Ishikawa (cell line): ENCODE data around the gene CELSR2.

ENCODE experiments used
- CEBPB ChIP-seq: IDR thresholded peaks from 2 replicates; pipeline ENCODE4 v1.6.1; 2012
- CREB1 ChIP-seq: IDR thresholded peaks from 2 replicates; pipeline ENCODE4 v1.6.1; 2012; ENCODE audit warnings: low read depth
- EGR1 ChIP-seq: IDR thresholded peaks from 2 replicates; pipeline ENCODE4 v1.6.1; 2012
- EP300 ChIP-seq: IDR thresholded peaks from 2 replicates; pipeline ENCODE4 v1.6.1; 2012; ENCODE audit warnings: borderline replicate concordance
- FOXM1 ChIP-seq: IDR thresholded peaks from 2 replicates; pipeline ENCODE4 v1.6.1; 2012; ENCODE audit warnings: low read depth, borderline replicate concordance
- NFIC ChIP-seq: IDR thresholded peaks from 2 replicates; pipeline ENCODE4 v1.6.1; 2012
- RAD21 ChIP-seq: IDR thresholded peaks from 2 replicates; pipeline ENCODE4 v1.6.1; 2012; ENCODE audit warnings: low read depth
- TAF1 ChIP-seq: IDR thresholded peaks from 2 replicates; pipeline ENCODE4 v1.6.1; 2012; ENCODE audit warnings: low read depth, mild to moderate bottlenecking
- TCF12 ChIP-seq: IDR thresholded peaks from 2 replicates; pipeline ENCODE4 v1.6.1; 2012; ENCODE audit warnings: low read depth
- TEAD4 ChIP-seq: IDR thresholded peaks from 2 replicates; pipeline ENCODE4 v1.6.1; 2012
- YY1 ChIP-seq: IDR thresholded peaks from 2 replicates; pipeline ENCODE4 v1.6.1; 2012; ENCODE audit warnings: low read depth
- ZBTB7A ChIP-seq: IDR thresholded peaks from 2 replicates; pipeline ENCODE4 v1.6.1; 2012; ENCODE audit warnings: low read depth
- TF ChIP-seq, protein P1 (sequence below): IDR thresholded peaks from 2 replicates; pipeline ENCODE4 v1.6.1; 2012
- TF ChIP-seq, protein P2 (sequence below): IDR thresholded peaks from 2 replicates; pipeline ENCODE4 v1.6.1; 2012
- TF ChIP-seq, protein P3 (sequence below): IDR thresholded peaks from 2 replicates; pipeline ENCODE4 v1.6.1; 2012; ENCODE audit warnings: low read depth, mild to moderate bottlenecking

CELSR2 gene

DNA sequence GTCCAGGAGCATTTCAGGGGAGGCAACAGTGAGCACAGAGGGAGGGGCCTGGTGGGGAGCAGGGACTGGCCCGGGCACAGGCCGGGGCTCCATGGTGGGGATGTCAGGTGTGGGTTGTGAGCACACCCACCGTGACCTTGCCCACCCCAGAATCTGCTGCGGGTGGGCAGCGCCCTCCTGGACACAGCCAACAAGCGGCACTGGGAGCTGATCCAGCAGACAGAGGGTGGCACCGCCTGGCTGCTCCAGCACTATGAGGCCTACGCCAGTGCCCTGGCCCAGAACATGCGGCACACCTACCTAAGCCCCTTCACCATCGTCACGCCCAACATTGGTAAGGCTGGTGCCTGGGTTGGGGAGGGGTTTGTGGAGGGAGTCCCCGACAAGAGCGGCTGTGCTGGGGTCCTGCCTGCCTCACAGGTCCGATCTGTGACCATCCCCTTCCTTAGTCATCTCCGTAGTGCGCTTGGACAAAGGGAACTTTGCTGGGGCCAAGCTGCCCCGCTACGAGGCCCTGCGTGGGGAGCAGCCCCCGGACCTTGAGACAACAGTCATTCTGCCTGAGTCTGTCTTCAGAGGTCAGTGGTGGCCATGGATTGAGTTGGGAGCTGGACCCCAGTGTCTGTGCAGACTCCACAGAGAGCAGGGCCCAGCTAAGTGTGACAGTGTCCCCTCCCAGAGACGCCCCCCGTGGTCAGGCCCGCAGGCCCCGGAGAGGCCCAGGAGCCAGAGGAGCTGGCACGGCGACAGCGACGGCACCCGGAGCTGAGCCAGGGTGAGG is 19.3 kb downstream of the CELSR2 start:
- no peak for TF ChIP-seq CREB1
- no peak for TF ChIP-seq YY1
- TF ChIP-seq, protein P1, sequence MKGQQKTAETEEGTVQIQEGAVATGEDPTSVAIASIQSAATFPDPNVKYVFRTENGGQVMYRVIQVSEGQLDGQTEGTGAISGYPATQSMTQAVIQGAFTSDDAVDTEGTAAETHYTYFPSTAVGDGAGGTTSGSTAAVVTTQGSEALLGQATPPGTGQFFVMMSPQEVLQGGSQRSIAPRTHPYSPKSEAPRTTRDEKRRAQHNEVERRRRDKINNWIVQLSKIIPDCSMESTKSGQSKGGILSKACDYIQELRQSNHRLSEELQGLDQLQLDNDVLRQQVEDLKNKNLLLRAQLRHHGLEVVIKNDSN: no peak
- TF ChIP-seq RAD21: no peak
- no peak for TF ChIP-seq NFIC
- no peak for TF ChIP-seq EGR1
- no peak for TF ChIP-seq TCF12
- TF ChIP-seq TEAD4: no peak
- no peak for TF ChIP-seq EP300
- TF ChIP-seq, protein P2, sequence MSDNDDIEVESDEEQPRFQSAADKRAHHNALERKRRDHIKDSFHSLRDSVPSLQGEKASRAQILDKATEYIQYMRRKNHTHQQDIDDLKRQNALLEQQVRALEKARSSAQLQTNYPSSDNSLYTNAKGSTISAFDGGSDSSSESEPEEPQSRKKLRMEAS: no peak
- TF ChIP-seq, protein P3, sequence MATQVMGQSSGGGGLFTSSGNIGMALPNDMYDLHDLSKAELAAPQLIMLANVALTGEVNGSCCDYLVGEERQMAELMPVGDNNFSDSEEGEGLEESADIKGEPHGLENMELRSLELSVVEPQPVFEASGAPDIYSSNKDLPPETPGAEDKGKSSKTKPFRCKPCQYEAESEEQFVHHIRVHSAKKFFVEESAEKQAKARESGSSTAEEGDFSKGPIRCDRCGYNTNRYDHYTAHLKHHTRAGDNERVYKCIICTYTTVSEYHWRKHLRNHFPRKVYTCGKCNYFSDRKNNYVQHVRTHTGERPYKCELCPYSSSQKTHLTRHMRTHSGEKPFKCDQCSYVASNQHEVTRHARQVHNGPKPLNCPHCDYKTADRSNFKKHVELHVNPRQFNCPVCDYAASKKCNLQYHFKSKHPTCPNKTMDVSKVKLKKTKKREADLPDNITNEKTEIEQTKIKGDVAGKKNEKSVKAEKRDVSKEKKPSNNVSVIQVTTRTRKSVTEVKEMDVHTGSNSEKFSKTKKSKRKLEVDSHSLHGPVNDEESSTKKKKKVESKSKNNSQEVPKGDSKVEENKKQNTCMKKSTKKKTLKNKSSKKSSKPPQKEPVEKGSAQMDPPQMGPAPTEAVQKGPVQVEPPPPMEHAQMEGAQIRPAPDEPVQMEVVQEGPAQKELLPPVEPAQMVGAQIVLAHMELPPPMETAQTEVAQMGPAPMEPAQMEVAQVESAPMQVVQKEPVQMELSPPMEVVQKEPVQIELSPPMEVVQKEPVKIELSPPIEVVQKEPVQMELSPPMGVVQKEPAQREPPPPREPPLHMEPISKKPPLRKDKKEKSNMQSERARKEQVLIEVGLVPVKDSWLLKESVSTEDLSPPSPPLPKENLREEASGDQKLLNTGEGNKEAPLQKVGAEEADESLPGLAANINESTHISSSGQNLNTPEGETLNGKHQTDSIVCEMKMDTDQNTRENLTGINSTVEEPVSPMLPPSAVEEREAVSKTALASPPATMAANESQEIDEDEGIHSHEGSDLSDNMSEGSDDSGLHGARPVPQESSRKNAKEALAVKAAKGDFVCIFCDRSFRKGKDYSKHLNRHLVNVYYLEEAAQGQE: no peak
- TF ChIP-seq CEBPB: no peak
- no peak for TF ChIP-seq TAF1
- TF ChIP-seq ZBTB7A: no peak

DNA sequence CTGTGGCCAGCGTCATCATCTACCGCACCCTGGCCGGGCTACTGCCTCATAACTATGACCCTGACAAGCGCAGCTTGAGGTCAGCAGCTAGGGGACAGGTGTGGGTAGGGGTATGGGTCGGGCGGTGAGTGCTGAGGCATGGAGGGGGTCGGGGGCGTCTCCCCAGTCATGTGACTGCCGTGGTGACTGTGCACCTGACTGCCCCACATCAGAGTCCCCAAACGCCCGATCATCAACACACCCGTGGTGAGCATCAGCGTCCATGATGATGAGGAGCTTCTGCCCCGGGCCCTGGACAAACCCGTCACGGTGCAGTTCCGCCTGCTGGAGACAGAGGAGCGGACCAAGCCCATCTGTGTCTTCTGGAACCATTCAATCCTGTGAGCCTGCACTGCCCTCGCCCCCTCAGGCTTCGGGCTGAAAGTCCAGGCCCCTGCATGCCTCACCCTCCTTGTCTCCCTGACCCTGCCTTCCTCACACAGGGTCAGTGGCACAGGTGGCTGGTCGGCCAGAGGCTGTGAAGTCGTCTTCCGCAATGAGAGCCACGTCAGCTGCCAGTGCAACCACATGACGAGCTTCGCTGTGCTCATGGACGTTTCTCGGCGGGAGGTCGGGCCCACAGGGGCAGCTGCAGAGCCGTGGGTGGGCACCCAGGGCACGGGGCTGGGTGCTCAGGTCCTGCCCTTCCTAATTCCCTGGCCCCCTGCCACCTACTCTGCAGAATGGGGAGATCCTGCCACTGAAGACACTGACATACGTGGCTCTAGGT is 20.1 kb downstream of the CELSR2 start:
- TF ChIP-seq CREB1: no peak
- TF ChIP-seq, protein P1: no peak
- TF ChIP-seq CEBPB: no peak
- TF ChIP-seq, protein P2: no peak

DNA sequence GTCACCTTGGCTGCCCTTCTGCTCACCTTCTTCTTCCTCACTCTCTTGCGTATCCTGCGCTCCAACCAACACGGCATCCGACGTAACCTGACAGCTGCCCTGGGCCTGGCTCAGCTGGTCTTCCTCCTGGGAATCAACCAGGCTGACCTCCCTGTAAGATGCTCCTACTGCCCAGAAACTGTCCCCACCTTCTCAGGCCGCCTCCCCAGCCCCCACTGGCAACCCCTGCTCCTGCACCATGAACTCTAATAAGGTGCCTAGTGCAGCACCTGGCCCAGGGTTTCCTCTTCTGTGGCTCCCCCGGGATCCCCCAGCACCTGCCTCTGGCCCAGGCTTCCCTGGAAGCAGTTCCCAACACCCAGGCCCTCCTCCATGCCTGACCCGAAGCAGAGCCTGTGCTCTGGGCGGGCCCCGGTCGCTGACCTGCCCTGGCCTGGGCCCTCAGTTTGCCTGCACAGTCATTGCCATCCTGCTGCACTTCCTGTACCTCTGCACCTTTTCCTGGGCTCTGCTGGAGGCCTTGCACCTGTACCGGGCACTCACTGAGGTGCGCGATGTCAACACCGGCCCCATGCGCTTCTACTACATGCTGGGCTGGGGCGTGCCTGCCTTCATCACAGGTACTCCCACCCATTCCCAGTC is 20.8 kb downstream of the CELSR2 start:
- TF ChIP-seq YY1 (no peak), ZBTB7A (no peak), EGR1 (no peak), NFIC (no peak), FOXM1 (no peak), CEBPB (no peak), TEAD4 (no peak), CREB1 (no peak), TCF12 (no peak), TAF1 (no peak)
- TF ChIP-seq, protein P1: no peak
- TF ChIP-seq, protein P3: no peak

DNA sequence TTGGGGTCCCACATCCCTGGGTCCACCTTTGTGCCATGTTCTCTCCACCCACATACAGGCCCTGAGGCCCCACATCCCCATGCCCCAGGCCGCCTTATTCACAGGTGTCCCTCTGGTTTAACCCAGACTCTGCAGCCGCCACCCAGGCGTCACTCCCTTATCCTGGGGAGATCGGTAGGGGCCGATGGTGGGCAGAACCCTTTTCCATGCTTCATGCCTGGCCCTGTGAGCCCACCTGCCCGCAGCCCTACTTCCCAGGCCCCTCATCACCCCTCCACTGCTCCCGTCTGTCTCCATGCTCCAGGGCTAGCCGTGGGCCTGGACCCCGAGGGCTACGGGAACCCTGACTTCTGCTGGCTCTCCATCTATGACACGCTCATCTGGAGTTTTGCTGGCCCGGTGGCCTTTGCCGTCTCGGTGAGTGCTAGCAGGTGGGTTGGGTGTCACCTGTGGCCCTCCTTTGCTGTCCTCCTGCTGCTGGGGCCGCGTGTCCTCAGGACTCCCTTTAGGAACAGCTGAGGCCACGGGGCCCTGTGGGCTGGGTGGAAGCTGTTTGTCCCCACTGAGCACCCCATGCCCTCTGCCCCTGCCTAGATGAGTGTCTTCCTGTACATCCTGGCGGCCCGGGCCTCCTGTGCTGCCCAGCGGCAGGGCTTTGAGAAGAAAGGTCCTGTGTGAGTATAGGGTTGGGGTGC is 21.4 kb downstream of the CELSR2 start:
- no peak for TF ChIP-seq RAD21
- TF ChIP-seq NFIC: no peak
- no peak for TF ChIP-seq TAF1
- TF ChIP-seq, protein P3: no peak
- TF ChIP-seq FOXM1: no peak
- no peak for TF ChIP-seq CREB1
